ENCODE measurements around the gene CEBPA.

GRCh38 chr19:33306191-33306590 lies 3.9 kb upstream of the CEBPA start:
- TF ChIP-seq EZH2 (IDR thresholded peaks at IDR 0.05; ENCODE audit: low read length, missing control alignments) (no peak), CTCF (conservative IDR thresholded peaks at IDR 0.05 in 1 of 2, IDR thresholded peaks at IDR 0.05 in 1 of 2; ENCODE audit: low read depth in 1 of 2, low read length in 2 of 2) (no peak)

Data from fibroblast of lung (primary cell).